CD14-positive monocyte (primary cell): ENCODE measurements around the gene LRRFIP1. TPM values are rescaled to one million over a fixed set of nuclear protein-coding genes. Genes with fewer than 3 reads are reported as not detected.

Experiments used
- DNase-seq, 3 donors: peaks; one replicate each; pipeline ENCODE4 v3.0.0-alpha.2; 2011 to 2022
- H2AFZ ChIP-seq: 2 replicates; pipeline ENCODE4 v1.6.0; 2012; ENCODE audit warnings: mild to moderate bottlenecking, low read depth, low read length, inconsistent platforms; ENCODE audit not compliant: insufficient read depth, poor library complexity, severe bottlenecking
- H3K27ac ChIP-seq, 2 donors: 1 replicate in 1 of 2; 2 replicates in 1 of 2; pipeline ENCODE4 v1.5.1; 2012 to 2013; ENCODE audit warnings: low read length in 2 of 2, control low read depth in 1 of 2, inconsistent platforms in 1 of 2, low read depth in 1 of 2, mild to moderate bottlenecking in 1 of 2
- H3K27me3 ChIP-seq, 2 donors: one replicate each; pipeline versions ENCODE4 v1.6.0 to v1.6.1; 2011 to 2013; ENCODE audit warnings: low read length in 2 of 2; ENCODE audit not compliant: control insufficient read depth in 2 of 2, insufficient read depth in 2 of 2
- H3K36me3 ChIP-seq, 2 donors: replicated peaks in 1 of 2; 1 replicate in 1 of 2; 2 replicates in 1 of 2; pipeline versions ENCODE4 v1.5.1 to v1.6.1; 2012 to 2013; ENCODE audit warnings: low read length in 2 of 2, control low read depth in 1 of 2, inconsistent platforms in 1 of 2, mild to moderate bottlenecking in 1 of 2; ENCODE audit not compliant: insufficient read depth in 2 of 2, control insufficient read depth in 1 of 2
- H3K4me1 ChIP-seq, 2 donors: 1 replicate in 1 of 2; 2 replicates in 1 of 2; pipeline versions ENCODE4 v1.5.1 to v1.6.1; 2012 to 2013; ENCODE audit warnings: low read length in 2 of 2, control low read depth in 1 of 2, inconsistent platforms in 1 of 2, mild to moderate bottlenecking in 1 of 2, moderate library complexity in 1 of 2; ENCODE audit not compliant: insufficient read depth in 2 of 2, control insufficient read depth in 1 of 2
- H3K4me2 ChIP-seq: replicated peaks from 2 replicates; pipeline ENCODE3; 2012; ENCODE audit warnings: low read length, moderate library complexity, mild to moderate bottlenecking; ENCODE audit not compliant: poor library complexity, severe bottlenecking; ENCODE audit errors: extremely low read depth
- H3K4me3 ChIP-seq, 3 experiments: fragments of 200-600 bp in 1 of 3; sonication (generic) in 1 of 3; replicated peaks in 1 of 3; 1 replicate in 2 of 3; 2 replicates in 1 of 3; pipeline ENCODE4 v1.5.1; 2011 to 2013; ENCODE audit warnings: low read length in 3 of 3, mild to moderate bottlenecking in 3 of 3, control low read depth in 2 of 3, low read depth in 2 of 3, inconsistent platforms in 1 of 3, moderate library complexity in 1 of 3
- H3K79me2 ChIP-seq: 2 replicates; pipeline ENCODE4 v1.6.0; 2012; ENCODE audit warnings: mild to moderate bottlenecking, control low read depth, inconsistent platforms, low read length, moderate library complexity; ENCODE audit not compliant: insufficient read depth
- H3K9ac ChIP-seq: 2 replicates; pipeline ENCODE4 v1.6.0; 2017; ENCODE audit warnings: low read length, mild to moderate bottlenecking; ENCODE audit not compliant: insufficient read depth, poor library complexity, severe bottlenecking
- H3K9me3 ChIP-seq, 2 donors: replicated peaks in 1 of 2; 1 replicate in 1 of 2; 2 replicates in 1 of 2; pipeline versions ENCODE4 v1.5.1 to v1.6.1; 2012 to 2013; ENCODE audit warnings: low read length in 2 of 2, control low read depth in 1 of 2; ENCODE audit not compliant: control insufficient read depth in 1 of 2, insufficient read depth in 1 of 2
- H4K20me1 ChIP-seq: 2 replicates; pipeline ENCODE4 v1.6.0; 2012; ENCODE audit warnings: mild to moderate bottlenecking, low read length, control low read depth, moderate library complexity; ENCODE audit not compliant: insufficient read depth
- H3K27ac Mint-ChIP-seq, 7 donors: one replicate each; pipeline ENCODE4 v1.8.0; 2020; ENCODE audit warnings: mild to moderate bottlenecking in 7 of 7, mixed read lengths in 7 of 7, moderate library complexity in 6 of 7, inconsistent platforms in 2 of 7
- H3K27me3 Mint-ChIP-seq, 3 donors: one replicate each; pipeline ENCODE4 v1.8.0; 2021 to 2022; ENCODE audit warnings: low read depth in 3 of 3, mild to moderate bottlenecking in 3 of 3, mixed read lengths in 3 of 3, moderate library complexity in 3 of 3, inconsistent platforms in 1 of 3
- H3K36me3 Mint-ChIP-seq, 2 donors: one replicate each; pipeline ENCODE4 v1.8.0; 2020; ENCODE audit warnings: mixed read lengths in 2 of 2, inconsistent platforms in 1 of 2, mild to moderate bottlenecking in 1 of 2
- H3K4me1 Mint-ChIP-seq: one replicate; pipeline ENCODE4 v1.8.0; 2020; ENCODE audit warnings: mild to moderate bottlenecking, mixed read lengths
- H3K4me3 Mint-ChIP-seq, 2 donors: one replicate each; pipeline ENCODE4 v1.8.0; 2020; ENCODE audit warnings: mild to moderate bottlenecking in 2 of 2, mixed read lengths in 2 of 2, moderate library complexity in 1 of 2
- H3K9me3 Mint-ChIP-seq, 7 donors: one replicate each; pipeline ENCODE4 v1.8.0; 2020 to 2022; ENCODE audit warnings: mixed read lengths in 7 of 7, mild to moderate bottlenecking in 6 of 7, moderate library complexity in 6 of 7, inconsistent platforms in 2 of 7
- WGBS: methylation state at CpG from one replicate; pipeline ENCODE4 v1.1.5; 2013; ENCODE audit warnings: missing lambda C conversion rate; ENCODE audit not compliant: insufficient coverage; 5-methylcytosine and 5-hydroxymethylcytosine counted together
- intact Hi-C, 2 donors: fragments of 100-400 bp; cut with micrococcal nuclease; formaldehyde crosslinking; loops; one replicate each; pipeline versions ENCODE4 v1.15.0 to v1.15.1; 2023
- polyA plus RNA-seq, 3 donors: library from polyadenylated mRNA; depleted of rRNA in 1 of 3; unstranded in 2 of 3; stranded (reverse) in 1 of 3; fragments of 300-500 nt in 2 of 3; fragments of >200 nt in 1 of 3; fragmentation: Illumina TruSeq in 2 of 3; gene quantifications; 1 replicate in 2 of 3; 2 replicates in 1 of 3; pipeline ENCODE4 v1.2.3, GENCODE V29; 2012 to 2021
- TF ChIP-seq, protein P1 (sequence below): fragments of 200-600 bp; IDR thresholded peaks from one replicate; pipeline ENCODE4 v1.8.0; 2022; ENCODE audit warnings: antibody characterized with exemption, mild to moderate bottlenecking

Gene LRRFIP1
- polyA plus RNA-seq, 3 donors = 67.3 to 148 (median 98.3) TPM

DNA sequence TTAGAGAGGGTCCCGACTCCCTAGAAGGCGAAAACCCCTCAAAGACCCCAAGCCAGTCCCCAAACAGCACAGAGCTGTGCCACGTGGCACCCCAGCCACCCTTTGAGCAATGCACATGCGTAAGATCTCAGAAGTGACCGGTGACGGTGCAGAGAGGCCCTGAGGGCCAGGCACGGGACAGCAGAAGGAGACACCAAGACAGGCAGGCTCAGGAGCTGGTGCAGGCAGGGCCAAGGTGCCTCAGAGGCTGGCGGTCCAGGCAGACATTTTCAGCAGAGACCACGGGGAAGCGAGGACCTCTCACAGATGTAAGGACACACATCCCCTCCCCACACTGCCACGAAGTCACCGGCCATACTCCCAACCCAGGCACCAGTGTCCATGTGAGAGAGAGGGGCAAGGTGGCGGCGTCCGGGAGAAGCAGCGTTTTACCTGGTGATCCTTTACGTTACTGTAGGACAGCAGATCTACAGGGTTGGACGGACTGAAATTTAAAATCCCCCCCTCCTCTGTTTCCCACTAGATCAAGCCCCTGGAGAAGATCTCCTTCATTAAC lies 34.9 kb upstream of the LRRFIP1 start:
- no peaks in the 10 kb centered on the region for H3K79me2 ChIP-seq
- H3K9me3 ChIP-seq = no peaks in the 10 kb centered on the region
- H3K27ac ChIP-seq = no peak overlapping the region
- H3K4me1 ChIP-seq = peaks cover 16 to 25% of the 10 kb centered on the region in 2 donors
- Mint-ChIP-seq H3K4me1 (peaks cover 23% of the 10 kb centered on the region), H3K27ac (peak overlapping the region in 2 of 7 donors; percentile 46 to 57), H3K4me3 (no peak overlapping the region), H3K36me3 (no peaks in the 10 kb centered on the region), H3K27me3 (peaks cover 3 to 10% (median 5%) of the 10 kb centered on the region in 3 donors), H3K9me3 (peaks cover 0 to 6% (median 0%) of the 10 kb centered on the region in 7 donors)
- no peak overlapping the region for H2AFZ ChIP-seq
- WGBS = 96% methylated on average over 7 of the region's 18 CpGs
- TF ChIP-seq, protein P1, sequence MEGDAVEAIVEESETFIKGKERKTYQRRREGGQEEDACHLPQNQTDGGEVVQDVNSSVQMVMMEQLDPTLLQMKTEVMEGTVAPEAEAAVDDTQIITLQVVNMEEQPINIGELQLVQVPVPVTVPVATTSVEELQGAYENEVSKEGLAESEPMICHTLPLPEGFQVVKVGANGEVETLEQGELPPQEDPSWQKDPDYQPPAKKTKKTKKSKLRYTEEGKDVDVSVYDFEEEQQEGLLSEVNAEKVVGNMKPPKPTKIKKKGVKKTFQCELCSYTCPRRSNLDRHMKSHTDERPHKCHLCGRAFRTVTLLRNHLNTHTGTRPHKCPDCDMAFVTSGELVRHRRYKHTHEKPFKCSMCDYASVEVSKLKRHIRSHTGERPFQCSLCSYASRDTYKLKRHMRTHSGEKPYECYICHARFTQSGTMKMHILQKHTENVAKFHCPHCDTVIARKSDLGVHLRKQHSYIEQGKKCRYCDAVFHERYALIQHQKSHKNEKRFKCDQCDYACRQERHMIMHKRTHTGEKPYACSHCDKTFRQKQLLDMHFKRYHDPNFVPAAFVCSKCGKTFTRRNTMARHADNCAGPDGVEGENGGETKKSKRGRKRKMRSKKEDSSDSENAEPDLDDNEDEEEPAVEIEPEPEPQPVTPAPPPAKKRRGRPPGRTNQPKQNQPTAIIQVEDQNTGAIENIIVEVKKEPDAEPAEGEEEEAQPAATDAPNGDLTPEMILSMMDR = no peak
- H3K9ac ChIP-seq = no peak overlapping the region
- DNase-seq = no peak
- H4K20me1 ChIP-seq = no peaks in the 10 kb centered on the region
- H3K4me3 ChIP-seq = no peak overlapping the region
- intact Hi-C loops = no loop called here
- no peaks in the 10 kb centered on the region for H3K27me3 ChIP-seq
- no peak overlapping the region for H3K4me2 ChIP-seq
- H3K36me3 ChIP-seq = no peaks in the 10 kb centered on the region

DNA sequence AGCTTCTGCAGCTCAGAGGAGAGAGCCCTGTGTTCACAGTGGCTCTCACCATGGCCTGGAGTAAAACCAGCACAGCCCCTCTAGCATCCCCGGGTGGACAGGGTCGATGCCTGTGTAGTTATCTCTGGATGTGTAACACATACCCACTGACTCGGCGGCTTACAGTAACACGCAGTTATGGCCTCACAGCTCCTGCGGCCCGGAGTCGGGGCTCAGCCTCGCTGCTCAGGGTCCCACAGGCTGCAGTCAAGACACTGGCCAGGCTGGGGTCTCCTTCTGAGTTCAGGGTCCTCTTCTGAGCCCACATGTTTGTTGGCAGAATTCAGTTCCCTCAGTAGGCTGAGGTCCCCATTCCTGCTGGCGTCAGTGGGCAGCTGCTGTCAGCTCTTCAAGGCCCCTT lies 34.4 kb upstream of the LRRFIP1 start:
- Histone ChIP-seq H3K4me2 (no peak overlapping the region), H3K4me3 (no peak overlapping the region), H4K20me1 (no peaks in the 10 kb centered on the region), H3K9ac (no peak overlapping the region), H3K36me3 (no peaks in the 10 kb centered on the region), H2AFZ (no peak overlapping the region), H3K27me3 (no peaks in the 10 kb centered on the region), H3K79me2 (no peaks in the 10 kb centered on the region), H3K27ac (no peak overlapping the region), H3K4me1 (peaks cover 16 to 25% of the 10 kb centered on the region in 2 donors), H3K9me3 (no peaks in the 10 kb centered on the region)
- peaks cover 25% of the 10 kb centered on the region for H3K4me1 Mint-ChIP-seq
- H3K9me3 Mint-ChIP-seq = peaks cover 0 to 5% (median 0%) of the 10 kb centered on the region in 7 donors
- peak overlapping the region in 2 of 7 donors; percentile 21 to 53 for H3K27ac Mint-ChIP-seq
- H3K36me3 Mint-ChIP-seq = no peaks in the 10 kb centered on the region
- TF ChIP-seq, protein P1 = no peak
- over 99% methylated on average over 10 of the region's 10 CpGs for WGBS
- intact Hi-C loops = no loop called here
- no peak for DNase-seq
- H3K27me3 Mint-ChIP-seq = peaks cover 1 to 10% (median 5%) of the 10 kb centered on the region in 3 donors
- H3K4me3 Mint-ChIP-seq = no peak overlapping the region
